Measurements from ENCODE around the gene SLC22A17.
"Not testable (repeated sequence)": the region's sequence is repeated elsewhere in the genome, so short reads cannot be mapped to it uniquely, and the experiment has no call there.

The SLC22A17 gene

GRCh38 chr14:23352506-23353432, at the start of gene SLC22A17:
Gene SLC22A17, minus strand, starts transcription at chr14:23352887.
- DNase-seq (ENCODE audit: low spot score): peak; percentile 90

GRCh38 chr14:23401291-23401690, 48.6 kb upstream of the SLC22A17 start:
- no peak for DNase-seq (ENCODE audit: low spot score)

GRCh38 chr14:23400496-23401149, 47.9 kb upstream of the SLC22A17 start:
- not testable (repeated sequence) for DNase-seq (ENCODE audit: low spot score)

- no peak for DNase-seq (ENCODE audit: low spot score)
Measured at GRCh38 chr14:23399591-23399990, 46.9 kb upstream of the SLC22A17 start.

- no peak for DNase-seq (ENCODE audit: low spot score)
Measured at GRCh38 chr14:23399136-23399535, 46.4 kb upstream of the SLC22A17 start.

- DNase-seq (ENCODE audit: low spot score): no peak
Measured at GRCh38 chr14:23398348-23398747, 45.7 kb upstream of the SLC22A17 start.

- DNase-seq (ENCODE audit: low spot score): no peak
Measured at GRCh38 chr14:23396781-23397407, 44.2 kb upstream of the SLC22A17 start.

- DNase-seq (ENCODE audit: low spot score): no peak
Measured at GRCh38 chr14:23396126-23396525, 43.4 kb upstream of the SLC22A17 start.

- DNase-seq (ENCODE audit: low spot score): no peak
Measured at GRCh38 chr14:23392613-23393012, 39.9 kb upstream of the SLC22A17 start.

GRCh38 chr14:23389871-23390270, 37.2 kb upstream of the SLC22A17 start:
- not testable (repeated sequence) for DNase-seq (ENCODE audit: low spot score)

- no peak for DNase-seq (ENCODE audit: low spot score)
Measured at GRCh38 chr14:23389396-23389795, 36.7 kb upstream of the SLC22A17 start.

- no peak for DNase-seq (ENCODE audit: low spot score)
Measured at GRCh38 chr14:23388996-23389395, 36.3 kb upstream of the SLC22A17 start.

- no peak for DNase-seq (ENCODE audit: low spot score)
Measured at GRCh38 chr14:23387916-23388882, 35.5 kb upstream of the SLC22A17 start.

- no peak for DNase-seq (ENCODE audit: low spot score)
Measured at GRCh38 chr14:23386999-23387398, 34.3 kb upstream of the SLC22A17 start.

GRCh38 chr14:23386266-23386657, 33.6 kb upstream of the SLC22A17 start:
- DNase-seq (ENCODE audit: low spot score): not testable (repeated sequence)

- no peak for DNase-seq (ENCODE audit: low spot score)
Measured at GRCh38 chr14:23385642-23386265, 33.1 kb upstream of the SLC22A17 start.

- DNase-seq (ENCODE audit: low spot score): no peak
Measured at GRCh38 chr14:23385244-23385641, 32.6 kb upstream of the SLC22A17 start.

GRCh38 chr14:23384364-23385080, 31.8 kb upstream of the SLC22A17 start:
- DNase-seq (ENCODE audit: low spot score): no peak

- no peak for DNase-seq (ENCODE audit: low spot score)
Measured at GRCh38 chr14:23382731-23383440, 30.2 kb upstream of the SLC22A17 start.

- no peak for DNase-seq (ENCODE audit: low spot score)
Measured at GRCh38 chr14:23382276-23382675, 29.6 kb upstream of the SLC22A17 start.
